ENCODE data around the gene JAK3. TPM values are rescaled to one million over a fixed set of nuclear protein-coding genes. Genes with fewer than 3 reads are reported as not detected.

JAK3 gene
- total and polyA plus RNA-seq, 4 donors, result 2.8 to 5.0 (median 4.3) TPM

GRCh38 chr19:17877696-17878095 is 29.9 kb upstream of the JAK3 start:
- DNase-seq (ENCODE audit: low read depth in 4 of 6, low spot score in 6 of 6), result no peak
- Histone ChIP-seq H3K9me3 (ENCODE audit: control insufficient read depth, insufficient read depth, low read length) (no peaks in the 10 kb centered on the region), H3K36me3 (ENCODE audit: control insufficient read depth, insufficient read depth, low read length) (no peaks in the 10 kb centered on the region), H3K4me3 (ENCODE audit: low read depth, low read length) (no peak overlapping the region), H3K27me3 (ENCODE audit: control insufficient read depth, insufficient read depth, low read length) (peaks cover 23% of the 10 kb centered on the region), H3K27ac (ENCODE audit: low read depth, low read length) (no peak overlapping the region), H3K4me1 (ENCODE audit: control insufficient read depth, insufficient read depth, low read length) (peaks cover 7% of the 10 kb centered on the region)
- WGBS (ENCODE audit: insufficient coverage), result 93% methylated on average over 16 of the region's 16 CpGs

- WGBS (ENCODE audit: insufficient coverage), result 95% methylated on average over 7 of the region's 9 CpGs
- Histone ChIP-seq H3K9me3 (ENCODE audit: control insufficient read depth, insufficient read depth, low read length) (no peaks in the 10 kb centered on the region), H3K36me3 (ENCODE audit: control insufficient read depth, insufficient read depth, low read length) (no peaks in the 10 kb centered on the region), H3K4me3 (ENCODE audit: low read depth, low read length) (no peak overlapping the region), H3K27me3 (ENCODE audit: control insufficient read depth, insufficient read depth, low read length) (peaks cover 52% of the 10 kb centered on the region), H3K4me1 (ENCODE audit: control insufficient read depth, insufficient read depth, low read length) (peaks cover 11% of the 10 kb centered on the region), H3K27ac (ENCODE audit: low read depth, low read length) (no peak overlapping the region)
- DNase-seq (ENCODE audit: low read depth in 4 of 6, low spot score in 6 of 6), result no peak
These were observed 27.0 kb upstream of the JAK3 start for GRCh38 chr19:17874758-17875135.

GRCh38 chr19:17873786-17874757 is 26.3 kb upstream of the JAK3 start:
- Histone ChIP-seq H3K36me3 (ENCODE audit: control insufficient read depth, insufficient read depth, low read length) (peaks cover 2% of the 10 kb centered on the region), H3K4me3 (ENCODE audit: low read depth, low read length) (no peak overlapping the region), H3K9me3 (ENCODE audit: control insufficient read depth, insufficient read depth, low read length) (no peaks in the 10 kb centered on the region), H3K4me1 (ENCODE audit: control insufficient read depth, insufficient read depth, low read length) (peaks cover 11% of the 10 kb centered on the region), H3K27ac (ENCODE audit: low read depth, low read length) (no peak overlapping the region), H3K27me3 (ENCODE audit: control insufficient read depth, insufficient read depth, low read length) (peaks cover 58% of the 10 kb centered on the region)
- 6% methylated on average over 50 of the region's 63 CpGs for WGBS (ENCODE audit: insufficient coverage)
- peak in 1 of 6 donors; percentile 24 for DNase-seq (ENCODE audit: low read depth in 4 of 6, low spot score in 6 of 6)

- Histone ChIP-seq H3K27me3 (ENCODE audit: control insufficient read depth, insufficient read depth, low read length) (peaks cover 65% of the 10 kb centered on the region), H3K9me3 (ENCODE audit: control insufficient read depth, insufficient read depth, low read length) (no peaks in the 10 kb centered on the region), H3K4me3 (ENCODE audit: low read depth, low read length) (no peak overlapping the region), H3K36me3 (ENCODE audit: control insufficient read depth, insufficient read depth, low read length) (peaks cover 4% of the 10 kb centered on the region), H3K4me1 (ENCODE audit: control insufficient read depth, insufficient read depth, low read length) (peaks cover 11% of the 10 kb centered on the region), H3K27ac (ENCODE audit: low read depth, low read length) (no peak overlapping the region)
- 8% methylated on average over 61 of the region's 61 CpGs for WGBS (ENCODE audit: insufficient coverage)
- DNase-seq (ENCODE audit: low read depth in 4 of 6, low spot score in 6 of 6), result no peak
These were observed 24.6 kb upstream of the JAK3 start for GRCh38 chr19:17872251-17873001.

- peaks cover 11% of the 10 kb centered on the region for H3K4me1 ChIP-seq (ENCODE audit: control insufficient read depth, insufficient read depth, low read length)
- no peaks in the 10 kb centered on the region for H3K9me3 ChIP-seq (ENCODE audit: control insufficient read depth, insufficient read depth, low read length)
- DNase-seq (ENCODE audit: low read depth in 4 of 6, low spot score in 6 of 6), result no peak
- no peak within 1 kb of the TSS for H3K27ac ChIP-seq (ENCODE audit: low read depth, low read length)
- WGBS (ENCODE audit: insufficient coverage), result under 1% methylated on average over 24 of the region's 26 CpGs
- H3K4me3 ChIP-seq (ENCODE audit: low read depth, low read length), result no peak within 1 kb of the TSS
- H3K27me3 ChIP-seq (ENCODE audit: control insufficient read depth, insufficient read depth, low read length), result peaks cover 65% of the 10 kb centered on the region
- H3K36me3 ChIP-seq (ENCODE audit: control insufficient read depth, insufficient read depth, low read length), result peaks cover 8% of the 10 kb centered on the region
These were observed 24.1 kb upstream of the JAK3 start, which contains the start of gene SLC5A5 for GRCh38 chr19:17871878-17872250. SLC5A5 (plus strand) TSS chr19:17871945; CDS start chr19:17872320, 375 bp downstream.

- 25% methylated on average over 4 of the region's 10 CpGs for WGBS (ENCODE audit: insufficient coverage)
- Histone ChIP-seq H3K9me3 (ENCODE audit: control insufficient read depth, insufficient read depth, low read length) (no peaks in the 10 kb centered on the region), H3K4me3 (ENCODE audit: low read depth, low read length) (no peak overlapping the region), H3K36me3 (ENCODE audit: control insufficient read depth, insufficient read depth, low read length) (peaks cover 9% of the 10 kb centered on the region), H3K27ac (ENCODE audit: low read depth, low read length) (no peak overlapping the region), H3K27me3 (ENCODE audit: control insufficient read depth, insufficient read depth, low read length) (peaks cover 65% of the 10 kb centered on the region), H3K4me1 (ENCODE audit: control insufficient read depth, insufficient read depth, low read length) (peaks cover 11% of the 10 kb centered on the region)
- DNase-seq (ENCODE audit: low read depth in 4 of 6, low spot score in 6 of 6), result no peak
These were observed 23.5 kb upstream of the JAK3 start for GRCh38 chr19:17871032-17871877.

- peaks cover 56% of the 10 kb centered on the region for H3K27me3 ChIP-seq (ENCODE audit: control insufficient read depth, insufficient read depth, low read length)
- peaks cover 30% of the 10 kb centered on the region for H3K36me3 ChIP-seq (ENCODE audit: control insufficient read depth, insufficient read depth, low read length)
- no peak for DNase-seq (ENCODE audit: low read depth in 4 of 6, low spot score in 6 of 6)
- WGBS (ENCODE audit: insufficient coverage), result 18% methylated on average over 4 of the region's 11 CpGs
- peaks cover 11% of the 10 kb centered on the region for H3K4me1 ChIP-seq (ENCODE audit: control insufficient read depth, insufficient read depth, low read length)
- no peak overlapping the region for H3K27ac ChIP-seq (ENCODE audit: low read depth, low read length)
- H3K9me3 ChIP-seq (ENCODE audit: control insufficient read depth, insufficient read depth, low read length), result no peaks in the 10 kb centered on the region
- H3K4me3 ChIP-seq (ENCODE audit: low read depth, low read length), result no peak overlapping the region
These were observed 21.4 kb upstream of the JAK3 start for GRCh38 chr19:17869114-17869608.

GRCh38 chr19:17868669-17869068 is 20.9 kb upstream of the JAK3 start:
- DNase-seq (ENCODE audit: low read depth in 4 of 6, low spot score in 6 of 6), result no peak
- Histone ChIP-seq H3K9me3 (ENCODE audit: control insufficient read depth, insufficient read depth, low read length) (no peaks in the 10 kb centered on the region), H3K27me3 (ENCODE audit: control insufficient read depth, insufficient read depth, low read length) (peaks cover 52% of the 10 kb centered on the region), H3K4me1 (ENCODE audit: control insufficient read depth, insufficient read depth, low read length) (peaks cover 7% of the 10 kb centered on the region), H3K36me3 (ENCODE audit: control insufficient read depth, insufficient read depth, low read length) (peaks cover 35% of the 10 kb centered on the region), H3K4me3 (ENCODE audit: low read depth, low read length) (no peak overlapping the region), H3K27ac (ENCODE audit: low read depth, low read length) (no peak overlapping the region)
- WGBS (ENCODE audit: insufficient coverage), result 43% methylated on average over 4 of the region's 6 CpGs

- H3K4me1 ChIP-seq (ENCODE audit: control insufficient read depth, insufficient read depth, low read length), result no peaks in the 10 kb centered on the region
- peaks cover 36% of the 10 kb centered on the region for H3K27me3 ChIP-seq (ENCODE audit: control insufficient read depth, insufficient read depth, low read length)
- peaks cover 51% of the 10 kb centered on the region for H3K36me3 ChIP-seq (ENCODE audit: control insufficient read depth, insufficient read depth, low read length)
- no peak overlapping the region for H3K27ac ChIP-seq (ENCODE audit: low read depth, low read length)
- H3K4me3 ChIP-seq (ENCODE audit: low read depth, low read length), result no peak overlapping the region
- H3K9me3 ChIP-seq (ENCODE audit: control insufficient read depth, insufficient read depth, low read length), result no peaks in the 10 kb centered on the region
- WGBS (ENCODE audit: insufficient coverage), result 71% methylated on average over 8 of the region's 11 CpGs
- no peak for DNase-seq (ENCODE audit: low read depth in 4 of 6, low spot score in 6 of 6)
These were observed 19.2 kb upstream of the JAK3 start for GRCh38 chr19:17866964-17867486.

Data from spinal cord (tissue), 10 donors.